IMR-90 (cell line): ENCODE measurements around the gene TEX28. TPM values are rescaled to one million over a fixed set of nuclear protein-coding genes. Genes with fewer than 3 reads are reported as not detected.

ENCODE experiments used
- ATAC-seq: fragments of 200-7000 bp; cut with Tn5 transposase; 2 replicates; pipeline ENCODE4 v1.9.1; 2020; ENCODE audit warnings: low read depth, mild to moderate bottlenecking, moderate library complexity
- BruUV-seq: library from RNA; stranded (reverse); fragments of 400-500 nt; replicated peaks from 2 replicates; lab custom pipeline; 2021; lab: Mats Ljungman, UMichigan
- CTCF ChIA-PET: fragments of 300-600 bp; formaldehyde crosslinking; extraction: SDS; loops from one replicate; lab custom pipeline; 2021; ENCODE audit warnings: antibody characterized with exemption; lab: Yijun Ruan, JAX
- POLR2A ChIA-PET: fragments of 300-600 bp; sonication (Branson Sonifier 250); formaldehyde crosslinking; loops from one replicate; lab custom pipeline; 2022; ENCODE audit warnings: antibody characterized with exemption; ENCODE audit not compliant: unreplicated experiment; lab: Charles Lee
- DNase-seq: peaks from one replicate; pipeline ENCODE4 v3.0.0; 2013
- H2AFZ ChIP-seq: replicated peaks from 2 replicates; pipeline ENCODE3; 2013; ENCODE audit warnings: low read length, mild to moderate bottlenecking; ENCODE audit not compliant: poor library complexity
- H2AK5ac ChIP-seq: 2 replicates; pipeline ENCODE4 v1.6.1; 2013; ENCODE audit warnings: low read depth, low read length, inconsistent platforms
- H2AK9ac ChIP-seq: replicated peaks from 2 replicates; pipeline ENCODE3; 2013; ENCODE audit warnings: mild to moderate bottlenecking, low read depth, low read length, moderate library complexity; ENCODE audit not compliant: poor library complexity
- H2BK120ac ChIP-seq: 2 replicates; pipeline ENCODE4 v1.6.1; 2013; ENCODE audit warnings: low read depth, low read length, inconsistent platforms
- H2BK15ac ChIP-seq: 3 replicates; pipeline ENCODE4 v1.6.1; 2013; ENCODE audit warnings: low read depth, low read length, inconsistent platforms
- H2BK20ac ChIP-seq: 2 replicates; pipeline ENCODE4 v1.6.1; 2013; ENCODE audit warnings: low read depth, mild to moderate bottlenecking, inconsistent platforms, low read length, moderate library complexity
- H2BK5ac ChIP-seq: 2 replicates; pipeline ENCODE4 v1.6.1; 2013; ENCODE audit warnings: mild to moderate bottlenecking, low read depth, low read length, inconsistent platforms; ENCODE audit not compliant: poor library complexity, severe bottlenecking
- H3K14ac ChIP-seq: replicated peaks from 2 replicates; pipeline ENCODE4 v1.6.1; 2013; ENCODE audit warnings: low read depth, low read length, inconsistent platforms
- H3K18ac ChIP-seq: 2 replicates; pipeline ENCODE4 v1.6.1; 2013; ENCODE audit warnings: low read depth, low read length, control low read depth
- H3K23ac ChIP-seq: 2 replicates; pipeline ENCODE4 v1.6.1; 2013; ENCODE audit warnings: low read depth, low read length, inconsistent platforms
- H3K27ac ChIP-seq: 2 replicates; pipeline ENCODE4 v1.5.1; 2013; ENCODE audit warnings: mild to moderate bottlenecking, control low read depth, low read length; ENCODE audit not compliant: insufficient read depth
- H3K27me3 ChIP-seq: 2 replicates; pipeline ENCODE4 v1.6.1; 2013; ENCODE audit warnings: low read length; ENCODE audit not compliant: control insufficient read depth, insufficient read depth
- H3K36me3 ChIP-seq: 2 replicates; pipeline ENCODE4 v1.6.1; 2013; ENCODE audit warnings: low read length, mixed read lengths; ENCODE audit not compliant: control insufficient read depth, insufficient read depth
- H3K4ac ChIP-seq: 2 replicates; pipeline ENCODE4 v1.6.1; 2013; ENCODE audit warnings: low read depth, low read length, inconsistent platforms
- H3K4me1 ChIP-seq: 2 replicates; pipeline ENCODE4 v1.6.1; 2013; ENCODE audit warnings: low read length, mixed read lengths; ENCODE audit not compliant: control insufficient read depth, insufficient read depth
- H3K4me2 ChIP-seq: 2 replicates; pipeline ENCODE4 v1.6.1; 2013; ENCODE audit warnings: low read depth, mild to moderate bottlenecking, control low read depth, low read length, moderate library complexity
- H3K4me3 ChIP-seq: 2 replicates; pipeline ENCODE4 v1.5.1; 2013; ENCODE audit warnings: low read depth, mild to moderate bottlenecking, control low read depth, low read length, moderate library complexity; ENCODE audit not compliant: insufficient read depth
- H3K56ac ChIP-seq: 2 replicates; pipeline ENCODE4 v1.6.1; 2013; ENCODE audit warnings: low read length, inconsistent platforms; ENCODE audit not compliant: insufficient read depth; ENCODE audit errors: extremely low read depth
- H3K79me1 ChIP-seq, 2 experiments: 2 replicates each; pipeline ENCODE4 v1.6.1; 2013; ENCODE audit warnings: low read length in 2 of 2, inconsistent platforms in 1 of 2, low read depth in 1 of 2
- H3K9ac ChIP-seq: 2 replicates; pipeline ENCODE4 v1.6.1; 2013; ENCODE audit warnings: low read depth, low read length, control low read depth
- H3K9me1 ChIP-seq: 2 replicates; pipeline ENCODE4 v1.6.1; 2013; ENCODE audit warnings: low read length, inconsistent platforms; ENCODE audit not compliant: insufficient read depth
- H3K9me3 ChIP-seq: 2 replicates; pipeline ENCODE4 v1.6.1; 2013; ENCODE audit warnings: low read length; ENCODE audit not compliant: control insufficient read depth, insufficient read depth
- H4K20me1 ChIP-seq: 2 replicates; pipeline ENCODE4 v1.6.1; 2013; ENCODE audit warnings: low read length, inconsistent platforms; ENCODE audit not compliant: insufficient read depth
- H4K5ac ChIP-seq: 2 replicates; pipeline ENCODE4 v1.6.1; 2013; ENCODE audit warnings: mild to moderate bottlenecking, low read depth, low read length, control low read depth
- H4K8ac ChIP-seq, 2 experiments: 2 replicates each; pipeline ENCODE4 v1.6.1; 2013; ENCODE audit warnings: low read depth in 2 of 2, low read length in 2 of 2, control low read depth in 1 of 2, inconsistent platforms in 1 of 2
- H4K91ac ChIP-seq: 2 replicates; pipeline ENCODE4 v1.6.1; 2013; ENCODE audit warnings: low read depth, low read length, inconsistent platforms; ENCODE audit not compliant: insufficient read depth
- BHLHE40 ChIP-seq: fragments of 150-350 bp; IDR thresholded peaks from 2 replicates; pipeline ENCODE4 v1.6.1; 2016; ENCODE audit warnings: mild to moderate bottlenecking, low read depth, low read length
- CEBPB ChIP-seq: IDR thresholded peaks from 2 replicates; pipeline ENCODE4 v1.6.1; 2012; ENCODE audit warnings: low read depth, low read length, improper control_type of control experiment
- CHD1 ChIP-seq: IDR thresholded peaks from 2 replicates; pipeline ENCODE4 v1.6.1; 2012; ENCODE audit warnings: low read depth, low read length, improper control_type of control experiment
- ELK1 ChIP-seq: fragments of 150-350 bp; IDR thresholded peaks from 2 replicates; pipeline ENCODE4 v1.6.1; 2016; ENCODE audit warnings: low read depth, mild to moderate bottlenecking, low read length, moderate library complexity, borderline replicate concordance
- FOS ChIP-seq: fragments of 150-350 bp; IDR thresholded peaks from 2 replicates; pipeline ENCODE4 v1.6.1; 2016; ENCODE audit warnings: low read depth, low read length
- MAFK ChIP-seq: IDR thresholded peaks from 2 replicates; pipeline ENCODE4 v1.6.1; 2012; ENCODE audit warnings: low read depth, low read length, improper control_type of control experiment
- MAZ ChIP-seq: IDR thresholded peaks from 2 replicates; pipeline ENCODE4 v1.6.1; 2012; ENCODE audit warnings: low read depth, mild to moderate bottlenecking, low read length, improper control_type of control experiment, moderate library complexity, borderline replicate concordance
- MXI1 ChIP-seq: IDR thresholded peaks from 2 replicates; pipeline ENCODE4 v1.6.1; 2012; ENCODE audit warnings: low read depth, mild to moderate bottlenecking, low read length, moderate library complexity, borderline replicate concordance
- NFE2L2 ChIP-seq: fragments of 150-350 bp; IDR thresholded peaks from 2 replicates; pipeline ENCODE4 v1.6.1; 2016; ENCODE audit warnings: low read depth, mild to moderate bottlenecking, low read length
- POLR2A ChIP-seq: IDR thresholded peaks from 2 replicates; pipeline ENCODE4 v1.6.1; 2012; ENCODE audit warnings: mild to moderate bottlenecking, low read depth, low read length
- RAD21 ChIP-seq: IDR thresholded peaks from 2 replicates; pipeline ENCODE4 v1.6.1; 2012; ENCODE audit warnings: low read length, improper control_type of control experiment
- RCOR1 ChIP-seq: IDR thresholded peaks from 2 replicates; pipeline ENCODE4 v1.6.1; 2012; ENCODE audit warnings: mild to moderate bottlenecking, low read length, improper control_type of control experiment; ENCODE audit not compliant: insufficient replicate concordance
- RFX5 ChIP-seq: IDR thresholded peaks from 2 replicates; pipeline ENCODE4 v1.8.0; 2012; ENCODE audit warnings: low read depth, mild to moderate bottlenecking, low read length, moderate library complexity
- SMC3 ChIP-seq: fragments of 150-350 bp; IDR thresholded peaks from 2 replicates; pipeline ENCODE4 v1.6.1; 2016; ENCODE audit warnings: low read depth, mild to moderate bottlenecking, antibody characterized with exemption, low read length, moderate library complexity
- WGBS, 2 experiments: methylation state at CpG; one replicate each; pipeline versions ENCODE4 v1.1.5 to v1.1.7; 2013; ENCODE audit warnings: missing lambda C conversion rate in 2 of 2; ENCODE audit not compliant: insufficient read length in 1 of 2; ENCODE audit errors: extremely low coverage in 2 of 2; 5-methylcytosine and 5-hydroxymethylcytosine counted together
- dilution Hi-C: fragments of 300-500 bp; cut with HindIII; formaldehyde crosslinking; loops from one replicate; pipeline ENCODE4 v1.14.3; 2018; ENCODE audit warnings: low sequenced_read_pairs; ENCODE audit not compliant: unreplicated experiment
- in situ Hi-C: fragments of 300-500 bp; cut with MboI; formaldehyde crosslinking; loops from 3 replicates; pipeline ENCODE4 v1.14.3; 2019; ENCODE audit warnings: low sequenced_read_pairs, inconsistent platforms, mixed read lengths
- intact Hi-C: fragments of 100-400 bp; cut with micrococcal nuclease; formaldehyde crosslinking; loops from 2 replicates; pipeline ENCODE4 v1.10.0; 2022
- polyA plus RNA-seq, 3 experiments: library from polyadenylated mRNA; depleted of rRNA; stranded (reverse); fragments of >200 nt; gene quantifications; 2 replicates each; pipeline ENCODE4 v1.2.3, GENCODE V29; 2012; ENCODE audit warnings: low replicate concordance in 1 of 3
- total RNA-seq: library from RNA; depleted of rRNA; stranded (reverse); fragments of >200 nt; gene quantifications from 2 replicates; pipeline ENCODE4 v1.2.3, GENCODE V29; 2012
- TF ChIP-seq, protein P1 (sequence below): fragments of 150-350 bp; IDR thresholded peaks from 2 replicates; pipeline ENCODE4 v1.6.1; 2017; ENCODE audit warnings: mild to moderate bottlenecking, antibody characterized with exemption, low read length, low read depth
- TF ChIP-seq, protein P2 (sequence below): conservative IDR thresholded peaks from 2 replicates; pipeline ENCODE4 v1.5.1; 2012; ENCODE audit warnings: mild to moderate bottlenecking, low read depth, low read length, improper control_type of control experiment

TEX28 gene
- total and polyA plus RNA-seq, 2 of the 4 experiments (the other 2 are of a cell fraction): not detected

DNA sequence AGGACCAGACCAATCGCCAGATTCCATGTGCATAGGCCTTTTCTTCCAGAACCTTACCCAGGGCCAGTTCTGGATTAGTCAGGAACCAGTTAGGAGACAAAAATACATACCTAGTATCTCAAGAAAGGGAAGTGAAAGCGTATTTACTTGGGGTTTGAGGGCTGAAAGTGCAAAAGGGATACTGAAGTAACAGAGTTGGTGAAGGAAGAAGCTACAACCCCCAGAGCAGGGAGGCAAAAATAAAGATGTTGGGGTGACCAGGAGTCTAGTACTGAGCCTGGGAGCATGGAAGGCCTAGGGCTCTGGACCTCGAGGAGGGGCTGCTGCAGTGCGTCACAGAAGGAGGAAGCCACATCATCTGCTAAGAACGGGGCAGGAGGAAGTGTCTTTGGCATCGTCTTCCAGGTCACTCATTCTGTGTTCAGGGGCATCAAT lies 38.9 kb upstream of the TEX28 start:
- Histone ChIP-seq H3K14ac (no peak overlapping the region), H4K20me1 (no peaks in the 10 kb centered on the region; the same call in 1 of the 2 replicates), H3K4me1 (peaks cover 1% of the 10 kb centered on the region; the same call in 1 of the 2 replicates), H2BK120ac (no peak overlapping the region), H3K27ac (no peak overlapping the region), H3K4me3 (no peak overlapping the region), H2AK5ac (no peak overlapping the region), H3K79me1 (no peaks in the 10 kb centered on the region), H3K23ac (no peak overlapping the region), H3K27me3 (peaks cover 19% of the 10 kb centered on the region), H2BK20ac (no peak overlapping the region), H3K9ac (no peak overlapping the region), H3K18ac (no peak overlapping the region), H3K9me1 (no peaks in the 10 kb centered on the region), H2BK15ac (no peak overlapping the region), H3K9me3 (peaks cover 2% of the 10 kb centered on the region; the same call in 1 of the 2 replicates), H3K4me2 (no peak overlapping the region), H3K4ac (no peak overlapping the region), H3K36me3 (no peaks in the 10 kb centered on the region), H4K8ac (no peak overlapping the region), H3K56ac (no peak overlapping the region), H4K91ac (no peak overlapping the region), H2BK5ac (no peak overlapping the region), H4K5ac (no peak overlapping the region), H2AK9ac (no peak overlapping the region), H2AFZ (no peak overlapping the region)
- in situ Hi-C loops: no loop called here
- CTCF ChIA-PET: no interaction called here
- DNase-seq: no peak
- dilution Hi-C loops: no loop called here
- no TSS peak for BruUV-seq
- no peak for ATAC-seq
- intact Hi-C loops: no loop called here
- POLR2A ChIA-PET: no interaction called here
- TF ChIP-seq RAD21 (no peak), POLR2A (no peak), MXI1 (no peak), MAZ (no peak), ELK1 (no peak), RCOR1 (no peak), SMC3 (no peak), MAFK (no peak), NFE2L2 (no peak), CHD1 (no peak), BHLHE40 (no peak), RFX5 (no peak), FOS (no peak), CEBPB (no peak)
- TF ChIP-seq, protein P1, sequence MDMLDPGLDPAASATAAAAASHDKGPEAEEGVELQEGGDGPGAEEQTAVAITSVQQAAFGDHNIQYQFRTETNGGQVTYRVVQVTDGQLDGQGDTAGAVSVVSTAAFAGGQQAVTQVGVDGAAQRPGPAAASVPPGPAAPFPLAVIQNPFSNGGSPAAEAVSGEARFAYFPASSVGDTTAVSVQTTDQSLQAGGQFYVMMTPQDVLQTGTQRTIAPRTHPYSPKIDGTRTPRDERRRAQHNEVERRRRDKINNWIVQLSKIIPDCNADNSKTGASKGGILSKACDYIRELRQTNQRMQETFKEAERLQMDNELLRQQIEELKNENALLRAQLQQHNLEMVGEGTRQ: no peak
- TF ChIP-seq, protein P2, sequence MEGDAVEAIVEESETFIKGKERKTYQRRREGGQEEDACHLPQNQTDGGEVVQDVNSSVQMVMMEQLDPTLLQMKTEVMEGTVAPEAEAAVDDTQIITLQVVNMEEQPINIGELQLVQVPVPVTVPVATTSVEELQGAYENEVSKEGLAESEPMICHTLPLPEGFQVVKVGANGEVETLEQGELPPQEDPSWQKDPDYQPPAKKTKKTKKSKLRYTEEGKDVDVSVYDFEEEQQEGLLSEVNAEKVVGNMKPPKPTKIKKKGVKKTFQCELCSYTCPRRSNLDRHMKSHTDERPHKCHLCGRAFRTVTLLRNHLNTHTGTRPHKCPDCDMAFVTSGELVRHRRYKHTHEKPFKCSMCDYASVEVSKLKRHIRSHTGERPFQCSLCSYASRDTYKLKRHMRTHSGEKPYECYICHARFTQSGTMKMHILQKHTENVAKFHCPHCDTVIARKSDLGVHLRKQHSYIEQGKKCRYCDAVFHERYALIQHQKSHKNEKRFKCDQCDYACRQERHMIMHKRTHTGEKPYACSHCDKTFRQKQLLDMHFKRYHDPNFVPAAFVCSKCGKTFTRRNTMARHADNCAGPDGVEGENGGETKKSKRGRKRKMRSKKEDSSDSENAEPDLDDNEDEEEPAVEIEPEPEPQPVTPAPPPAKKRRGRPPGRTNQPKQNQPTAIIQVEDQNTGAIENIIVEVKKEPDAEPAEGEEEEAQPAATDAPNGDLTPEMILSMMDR: no peak
- 100% methylated on average over 1 of the region's 6 CpGs; no CpG with 5 or more reads in 1 of the 2 experiments for WGBS, 2 experiments
